HL-60/S4 treated with phorbol 12-myristate 13-acetate at 8.2 ng/mL for 4 days and 3 days (cell line): ENCODE measurements around the gene BUD13.

ENCODE experiments used
- in situ Hi-C: fragments of 300-500 bp; cut with MboI; formaldehyde crosslinking; loops from 2 replicates; pipeline ENCODE4 v1.15.0; 2022; ENCODE audit warnings: low sequenced_read_pairs

The BUD13 gene

GRCh38 chr11:116792869-116793771 lies 20.3 kb upstream of the BUD13 start:
- in situ Hi-C loops, result loop anchor here (10.0 kb wide), 1 partner anchor 312 kb away; no protein-coding TSS in a partner anchor

GRCh38 chr11:116792144-116792868 lies 19.5 kb upstream of the BUD13 start:
- in situ Hi-C loops, result loop anchor here (10.0 kb wide), 1 partner anchor 312 kb away; no protein-coding TSS in a partner anchor

GRCh38 chr11:116791813-116792143 lies 19.0 kb upstream of the BUD13 start, which contains the start of gene APOA5:
Gene APOA5 (minus strand): TSS chr11:116791879. CDS start chr11:116791860, 19 bp downstream.
- in situ Hi-C loops, result loop anchor here (10.0 kb wide), 1 partner anchor 313 kb away; no protein-coding TSS in a partner anchor

GRCh38 chr11:116791002-116791812 lies 18.4 kb upstream of the BUD13 start:
- in situ Hi-C loops, result loop anchor here (10.0 kb wide), 1 partner anchor 314 kb away; no protein-coding TSS in a partner anchor

GRCh38 chr11:116790167-116791001 lies 17.6 kb upstream of the BUD13 start:
- in situ Hi-C loops, result loop anchor here (10.0 kb wide), 1 partner anchor 314 kb away; no protein-coding TSS in a partner anchor

GRCh38 chr11:116788975-116789374 lies 16.2 kb upstream of the BUD13 start:
- in situ Hi-C loops, result no loop called here

GRCh38 chr11:116788534-116788933 lies 15.7 kb upstream of the BUD13 start:
- in situ Hi-C loops, result no loop called here

GRCh38 chr11:116787786-116788486 lies 15.1 kb upstream of the BUD13 start, which contains the start of gene ZPR1:
Gene ZPR1 (minus strand): TSS chr11:116788023. CDS start chr11:116787990, 33 bp downstream.
- in situ Hi-C loops, result no loop called here

- in situ Hi-C loops, result no loop called here
Measured at GRCh38 chr11:116787436-116787785, 14.6 kb upstream of the BUD13 start.

- in situ Hi-C loops, result no loop called here
Measured at GRCh38 chr11:116786966-116787365, 14.2 kb upstream of the BUD13 start.

- in situ Hi-C loops, result no loop called here
Measured at GRCh38 chr11:116786326-116786725, 13.5 kb upstream of the BUD13 start.

- in situ Hi-C loops, result no loop called here
Measured at GRCh38 chr11:116782728-116783127, 9.9 kb upstream of the BUD13 start.

- in situ Hi-C loops, result no loop called here
Measured at GRCh38 chr11:116778556-116778955, 5.8 kb upstream of the BUD13 start.

GRCh38 chr11:116777056-116777455 lies 4.3 kb upstream of the BUD13 start:
- in situ Hi-C loops, result no loop called here

- in situ Hi-C loops, result no loop called here
Measured at GRCh38 chr11:116776522-116776984, 3.8 kb upstream of the BUD13 start.

- in situ Hi-C loops, result no loop called here
Measured at GRCh38 chr11:116775975-116776374, 3.2 kb upstream of the BUD13 start.

GRCh38 chr11:116774661-116775060 lies 1.9 kb upstream of the BUD13 start:
- in situ Hi-C loops, result no loop called here

- in situ Hi-C loops, result no loop called here
Measured at GRCh38 chr11:116773203-116774097, 663 bp upstream of the BUD13 start.
